Stimulated activated CD4-positive, alpha-beta T cell treated with anti-CD3 and anti-CD28 coated beads, Interleukin-4, amount 100 ng/mL, for 4 hours (primary cell): ENCODE results near the gene TFCP2L1.

Experiments
- DNase-seq, 2 experiments: peaks; one replicate each; pipeline ENCODE4 v3.0.0-alpha.2; 2020

TFCP2L1 gene

GRCh38 chr2:121263996-121264715, 20.8 kb downstream of the TFCP2L1 start:
- no peak for DNase-seq

DNA sequence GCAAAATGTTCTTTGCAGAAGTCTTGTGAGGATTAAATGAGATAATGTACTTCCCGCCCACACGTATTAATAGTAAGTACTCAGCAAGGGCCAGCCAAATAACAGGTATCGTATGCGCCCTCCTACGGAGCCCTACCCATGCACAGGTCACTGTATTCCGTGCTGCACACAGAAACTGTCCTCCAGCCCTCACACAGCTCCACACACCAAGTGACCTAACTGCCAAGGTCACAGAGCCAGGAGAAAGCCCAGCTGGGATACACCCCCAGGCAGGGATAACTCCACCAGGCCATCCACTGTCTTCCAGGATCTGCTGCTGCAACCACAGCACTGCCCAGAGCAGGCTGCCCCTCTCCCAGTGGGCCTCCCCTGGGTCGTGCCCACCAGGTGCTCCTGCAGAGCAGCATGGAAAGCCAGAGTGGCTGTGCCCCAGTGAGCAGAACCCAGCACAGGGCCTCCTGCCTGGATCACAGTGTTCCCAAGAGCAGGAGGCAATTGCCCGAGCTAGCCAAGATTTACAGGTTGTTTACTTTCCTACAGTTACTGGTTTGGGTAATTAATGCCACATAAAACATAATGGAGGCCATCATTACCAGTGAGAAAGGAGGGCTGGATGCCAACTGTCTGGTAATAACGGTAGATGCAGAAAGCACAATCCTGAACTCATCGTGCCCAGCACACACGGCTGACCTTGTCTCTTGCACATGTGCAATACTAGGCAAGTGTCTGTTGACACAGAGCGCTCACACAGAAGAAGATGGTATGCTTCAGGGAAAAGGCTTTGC, 24.4 kb downstream of the TFCP2L1 start:
- no peak for DNase-seq

DNA sequence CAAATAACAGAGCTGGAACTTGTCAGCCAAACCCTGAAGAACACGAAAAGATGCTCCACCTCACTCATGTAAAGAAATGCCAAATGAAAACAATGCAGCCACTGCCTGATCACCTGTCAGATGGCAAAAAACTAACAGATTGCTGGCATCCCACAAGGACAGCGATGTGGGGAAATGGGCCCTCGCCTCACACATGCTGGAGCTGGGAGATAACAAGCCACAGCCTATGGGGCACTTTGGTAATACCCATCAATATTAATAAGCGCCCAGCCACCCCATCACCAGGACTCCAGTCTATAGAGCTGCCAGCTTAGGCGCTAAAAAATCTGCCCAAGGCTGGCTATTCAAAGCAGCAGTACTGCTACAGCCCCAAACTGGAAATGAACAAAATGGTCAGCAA, 27.0 kb downstream of the TFCP2L1 start:
- DNase-seq = no peak

GRCh38 chr2:121257480-121257840, 27.5 kb downstream of the TFCP2L1 start:
- DNase-seq = no peak

DNA sequence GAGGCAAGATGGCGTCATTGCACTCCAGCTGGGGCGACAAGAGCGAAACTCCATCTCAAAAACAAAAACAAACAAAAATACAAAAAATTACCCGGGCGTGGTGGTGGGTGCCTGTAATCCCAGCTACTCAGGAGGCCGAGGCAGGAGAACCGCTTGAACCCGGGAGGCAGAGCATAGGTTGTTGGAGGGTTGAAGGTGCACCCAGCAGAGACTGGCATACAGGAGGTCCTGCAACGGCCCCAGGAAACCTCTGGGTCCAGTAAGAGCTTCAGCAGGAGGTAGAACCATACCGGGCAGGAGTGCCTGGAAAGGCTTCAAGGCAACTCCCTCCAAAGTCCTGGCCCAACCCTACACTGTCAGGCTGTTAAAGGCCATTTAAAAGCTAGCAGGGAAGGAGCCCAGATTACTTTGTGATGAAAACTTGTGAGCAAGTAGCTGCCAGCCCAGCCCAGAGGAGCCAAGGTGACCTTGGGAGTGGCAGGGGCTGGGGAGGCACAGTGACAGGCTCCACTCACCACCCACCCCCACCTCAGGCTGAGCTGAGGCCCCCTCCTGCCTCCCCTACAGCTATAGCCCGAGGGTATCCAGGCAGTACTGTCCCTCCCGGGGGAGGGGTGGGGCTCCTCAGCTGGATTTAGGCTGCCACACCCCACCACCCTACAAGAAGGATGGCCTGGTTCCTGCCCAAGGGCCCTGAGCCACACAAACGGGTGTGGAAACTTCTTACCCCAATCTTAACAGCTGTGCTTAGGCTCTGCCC, 28.1 kb downstream of the TFCP2L1 start:
- DNase-seq = no peak

DNA sequence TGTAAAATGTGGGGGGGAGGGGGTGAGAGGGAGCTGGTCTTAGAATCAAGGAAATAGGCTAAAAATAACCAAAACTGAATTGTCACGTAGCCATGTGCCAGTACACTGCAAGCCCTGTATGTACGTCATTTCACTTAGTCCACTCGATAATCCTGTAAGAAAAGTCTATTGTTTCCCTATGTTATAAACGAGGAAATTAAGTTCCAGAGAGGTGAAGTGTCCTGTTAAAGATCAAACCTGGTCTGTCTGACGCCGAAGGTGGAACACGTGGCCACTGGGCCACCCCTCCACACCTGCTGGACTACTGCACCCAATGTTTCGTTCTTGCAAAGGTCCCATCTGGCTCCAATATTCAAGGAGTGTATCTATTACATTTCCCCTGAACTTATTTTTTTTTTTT, 29.6 kb downstream of the TFCP2L1 start:
- no peak for DNase-seq

DNA sequence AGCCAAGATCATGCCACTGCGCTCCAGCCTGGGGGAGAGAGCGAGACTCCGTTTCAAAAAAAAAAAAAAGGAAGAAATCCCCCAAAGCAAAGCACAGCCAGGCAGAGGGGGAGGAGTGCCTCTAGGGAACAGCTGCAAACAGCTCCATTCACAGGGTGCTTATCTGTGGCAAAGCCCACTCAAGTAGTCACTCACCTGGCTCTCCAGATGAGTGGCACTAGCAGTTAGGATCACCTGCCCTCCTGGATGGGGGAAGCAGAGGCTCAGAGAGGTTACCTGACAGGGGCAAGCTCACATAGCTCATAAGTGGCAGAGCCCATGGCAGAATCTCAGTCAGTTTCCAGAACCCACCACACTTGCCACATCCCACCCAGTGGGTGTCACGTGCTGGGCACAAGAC, 30.3 kb downstream of the TFCP2L1 start:
- no peak for DNase-seq

DNA sequence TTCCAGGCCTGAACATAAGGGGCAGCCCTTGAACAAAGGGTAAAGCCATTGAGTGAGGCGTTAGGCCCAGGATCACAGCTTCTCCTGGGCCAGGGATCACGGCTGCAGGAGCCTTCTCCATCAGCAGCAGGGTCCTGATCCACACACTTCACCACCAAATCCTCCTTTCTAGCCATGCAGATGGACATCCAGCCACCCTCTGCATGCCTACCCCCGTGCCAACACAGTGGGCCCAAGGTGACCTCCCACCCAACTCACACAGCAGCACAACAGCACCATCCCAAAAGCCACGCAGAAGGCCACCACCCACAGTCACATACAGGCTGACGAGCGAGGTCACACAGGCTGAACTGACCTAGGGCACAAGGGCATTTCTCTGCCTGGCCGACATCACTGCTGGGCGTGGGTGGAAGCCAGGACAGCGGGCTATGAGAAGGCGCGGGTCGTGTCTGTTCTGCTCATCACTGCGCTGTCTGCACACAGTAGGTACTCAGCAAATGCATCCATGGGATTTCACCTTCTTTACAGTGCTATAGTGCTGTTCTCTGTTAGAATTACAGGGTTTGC, 31.2 kb downstream of the TFCP2L1 start:
- DNase-seq = no peak

GRCh38 chr2:121253021-121253673, 31.9 kb downstream of the TFCP2L1 start:
- no peak for DNase-seq

GRCh38 chr2:121251497-121251896, 33.5 kb downstream of the TFCP2L1 start:
- DNase-seq = no peak

DNA sequence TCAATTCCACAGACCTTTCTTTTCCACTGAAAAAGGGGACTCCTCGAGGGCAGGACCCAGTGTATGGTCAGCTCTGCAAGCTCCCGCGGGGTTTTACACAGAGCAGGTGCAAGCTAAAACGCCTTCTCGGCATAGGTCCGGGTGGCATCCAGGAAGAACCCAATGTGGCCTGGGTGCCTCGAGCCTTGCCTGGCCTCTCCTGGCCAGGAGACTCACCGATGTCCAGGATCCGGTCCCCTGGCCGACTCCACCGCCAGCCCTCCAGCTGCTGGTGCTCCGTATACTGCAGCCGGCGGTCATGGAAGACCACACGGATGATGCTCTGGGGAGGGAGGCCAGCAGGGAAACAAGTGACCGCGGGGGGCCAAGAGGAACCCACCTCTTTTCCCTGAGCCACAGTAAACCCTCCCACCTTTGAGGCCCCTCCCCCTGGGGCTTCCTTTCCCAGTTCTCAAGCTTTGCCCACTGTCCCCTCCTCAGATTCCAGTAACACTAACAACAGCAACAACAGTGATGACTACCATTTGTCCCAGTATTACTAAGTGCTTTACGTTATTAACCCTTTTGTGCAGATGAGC, 36.1 kb downstream of the TFCP2L1 start:
- DNase-seq = no peak

DNA sequence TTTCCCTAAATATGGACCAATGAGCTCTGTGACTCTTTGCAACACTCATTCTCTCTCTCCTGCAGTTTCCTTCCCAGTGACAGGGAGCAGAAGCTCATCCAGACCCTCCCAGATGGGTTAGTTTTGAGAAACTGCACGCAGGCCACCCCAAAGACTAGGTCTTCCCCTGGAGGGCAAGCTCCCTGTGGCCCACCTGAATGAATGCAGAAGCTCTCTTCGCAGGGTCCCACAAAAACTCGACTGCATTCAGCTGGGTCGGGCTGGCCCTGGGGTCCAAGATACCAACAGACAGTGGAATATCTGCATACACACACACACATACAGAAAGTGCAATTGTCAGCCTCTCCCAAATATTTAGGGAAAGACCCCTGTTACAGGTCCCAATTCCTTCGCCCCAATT, 37.0 kb downstream of the TFCP2L1 start:
- no peak for DNase-seq

- DNase-seq = no peak
Observed at GRCh38 chr2:121247534-121247933, 37.5 kb downstream of the TFCP2L1 start.

- DNase-seq = no peak
Observed at GRCh38 chr2:121246704-121247255, 38.2 kb downstream of the TFCP2L1 start.

- no peak for DNase-seq
Observed at GRCh38 chr2:121245913-121246312, 39.1 kb downstream of the TFCP2L1 start.

GRCh38 chr2:121245120-121245820, 39.7 kb downstream of the TFCP2L1 start:
- DNase-seq = no peak

DNA sequence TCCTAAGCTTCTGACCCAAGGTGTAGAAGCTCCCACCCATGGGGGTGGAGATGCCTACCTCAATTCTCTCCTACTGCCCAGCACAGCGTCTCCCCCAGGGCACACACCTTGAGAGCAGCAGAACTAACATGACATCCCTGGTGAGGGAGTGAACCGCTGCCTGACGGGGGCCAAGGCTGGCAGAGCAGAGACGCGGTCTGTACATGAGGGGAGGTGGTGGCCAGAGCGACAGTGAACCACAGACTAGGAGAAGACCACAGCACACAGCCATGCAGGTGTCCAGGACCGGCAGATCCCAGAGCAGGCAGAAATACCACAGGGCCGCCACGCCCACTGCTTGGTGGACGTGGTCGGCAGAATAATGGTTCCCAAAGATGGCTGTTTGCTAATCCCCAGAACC, 40.4 kb downstream of the TFCP2L1 start:
- no peak for DNase-seq

GRCh38 chr2:121243821-121244460, 41.1 kb downstream of the TFCP2L1 start:
- DNase-seq = no peak

DNA sequence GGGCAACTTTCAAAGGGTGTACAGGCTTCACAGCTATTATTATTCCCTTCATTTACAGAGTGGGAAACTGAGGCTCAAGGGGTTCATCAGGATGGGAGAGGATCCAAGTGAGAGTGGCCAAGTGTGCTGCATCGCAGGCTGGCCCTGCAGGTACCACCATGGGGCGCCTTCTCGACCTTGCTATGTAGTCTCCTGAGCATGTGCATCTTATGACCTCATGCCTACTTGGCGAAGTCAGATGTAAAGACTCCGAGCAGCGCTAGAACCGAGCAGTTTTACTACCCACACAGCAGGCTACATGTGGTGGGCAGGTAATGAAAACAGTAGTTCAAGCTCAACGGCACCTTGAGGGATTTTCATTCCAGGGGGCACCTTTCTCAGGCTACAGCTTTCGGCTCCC, 42.0 kb downstream of the TFCP2L1 start:
- no peak for DNase-seq

DNA sequence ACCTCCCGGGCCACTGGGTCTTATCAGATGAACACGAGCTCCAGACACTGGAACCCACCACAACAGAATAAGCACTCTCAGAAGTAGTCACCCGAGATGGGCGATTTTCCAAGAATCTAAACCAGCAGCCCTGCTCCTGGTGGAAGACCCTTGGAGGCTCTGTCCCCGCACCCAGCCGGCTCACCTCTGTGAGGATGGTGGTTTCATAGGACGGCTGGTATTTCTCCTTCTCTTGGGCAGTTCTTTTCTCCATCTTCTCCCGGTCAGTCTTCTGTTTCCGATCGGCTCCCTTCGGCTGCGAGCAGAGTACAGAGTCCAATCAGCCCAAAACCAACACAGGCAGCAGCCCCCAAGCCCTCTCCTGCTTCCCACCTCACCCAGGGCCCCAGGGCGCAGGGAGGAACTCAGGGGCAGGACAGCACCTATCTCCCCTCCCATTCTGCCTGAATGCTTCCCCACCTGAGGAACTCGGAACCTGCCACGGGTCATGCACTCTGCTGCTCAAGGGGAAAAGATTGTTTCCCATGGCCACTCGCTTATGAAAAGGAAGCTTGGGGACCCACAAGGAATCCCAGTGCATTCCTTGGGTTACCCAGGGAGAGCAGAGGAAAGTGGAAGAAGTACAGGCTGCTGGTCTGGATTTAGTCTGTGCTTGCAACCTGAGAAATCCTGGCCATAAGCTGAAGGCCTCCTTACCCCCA, 42.7 kb downstream of the TFCP2L1 start:
- DNase-seq = no peak
